Fibroblast of lung (primary cell): ENCODE measurements around the gene GRAMD4. TPM values are rescaled to one million over a fixed set of nuclear protein-coding genes. Genes with fewer than 3 reads are reported as not detected.

Experiments used
- DNase-seq, 2 donors: peaks; one replicate each; pipeline versions ENCODE4 v3.0.0 to v3.0.0-alpha.2; 2010; ENCODE audit warnings: low read depth in 2 of 2
- H2AFZ ChIP-seq: 2 replicates; pipeline ENCODE4 v1.5.1; 2012; ENCODE audit warnings: low read length, control low read depth, inconsistent platforms
- H3K27ac ChIP-seq: 2 replicates; pipeline ENCODE4 v1.5.1; 2011; ENCODE audit warnings: low read length, control low read depth; ENCODE audit not compliant: insufficient read depth
- H3K27me3 ChIP-seq: 2 replicates; pipeline ENCODE4 v1.5.1; 2011; ENCODE audit warnings: mild to moderate bottlenecking, low read length; ENCODE audit not compliant: control insufficient read depth, insufficient read depth
- H3K36me3 ChIP-seq: 2 replicates; pipeline ENCODE4 v1.5.1; 2011; ENCODE audit warnings: low read length; ENCODE audit not compliant: control insufficient read depth, insufficient read depth
- H3K4me1 ChIP-seq: 2 replicates; pipeline ENCODE4 v1.5.1; 2011; ENCODE audit warnings: low read length; ENCODE audit not compliant: control insufficient read depth, insufficient read depth; ENCODE audit errors: extremely low read depth
- H3K4me2 ChIP-seq: 2 replicates; pipeline ENCODE4 v1.5.1; 2011; ENCODE audit warnings: low read length, control low read depth; ENCODE audit not compliant: insufficient read depth; ENCODE audit errors: extremely low read depth
- H3K4me3 ChIP-seq, 4 experiments: fragments of 200-600 bp in 1 of 4; sonication (generic) in 1 of 4; replicated peaks in 1 of 4; 2 replicates each; pipeline ENCODE4 v1.5.1; 2011 to 2016; ENCODE audit warnings: low read length in 4 of 4, low read depth in 3 of 4, mild to moderate bottlenecking in 3 of 4, control low read depth in 2 of 4, inconsistent platforms in 1 of 4, mixed read lengths in 1 of 4; ENCODE audit not compliant: insufficient read depth in 1 of 4; ENCODE audit errors: control extremely low read depth in 1 of 4
- H3K79me2 ChIP-seq: 2 replicates; pipeline ENCODE4 v1.5.1; 2012; ENCODE audit warnings: mild to moderate bottlenecking, low read length, inconsistent platforms; ENCODE audit not compliant: control insufficient read depth, insufficient read depth
- H3K9ac ChIP-seq: 2 replicates; pipeline ENCODE4 v1.5.1; 2011; ENCODE audit warnings: mild to moderate bottlenecking, low read length, control low read depth; ENCODE audit not compliant: insufficient read depth
- H3K9me3 ChIP-seq: 2 replicates; pipeline ENCODE4 v1.5.1; 2012; ENCODE audit warnings: low read depth, low read length; ENCODE audit not compliant: control insufficient read depth, insufficient read depth
- H4K20me1 ChIP-seq: 2 replicates; pipeline ENCODE4 v1.5.1; 2011; ENCODE audit warnings: low read length; ENCODE audit not compliant: control insufficient read depth, insufficient read depth; ENCODE audit errors: extremely low read depth
- CTCF ChIP-seq, 2 donors: IDR thresholded peaks in 1 of 2; conservative IDR thresholded peaks in 1 of 2; 1 replicate in 1 of 2; 2 replicates in 1 of 2; pipeline ENCODE4 v1.5.1; 2011 to 2012; ENCODE audit warnings: low read length in 2 of 2, control low read depth in 1 of 2, inconsistent platforms in 1 of 2, low read depth in 1 of 2, mild to moderate bottlenecking in 1 of 2
- EZH2 ChIP-seq: IDR thresholded peaks from 2 replicates; pipeline ENCODE4 v1.5.1; 2012; ENCODE audit warnings: low read length, control low read depth, mild to moderate bottlenecking; ENCODE audit errors: missing control alignments
- polyA plus RNA-seq, 2 donors: library from polyadenylated mRNA; depleted of rRNA in 1 of 2; stranded (reverse) in 1 of 2; unstranded in 1 of 2; fragments of >200 nt; gene quantifications; 2 replicates each; pipeline ENCODE4 v1.2.1, GENCODE V29; 2011 to 2012; ENCODE audit warnings: missing spikeins in 1 of 2
- total RNA-seq: library from RNA; depleted of rRNA; stranded (reverse); fragments of >200 nt; gene quantifications from 2 replicates; pipeline ENCODE4 v1.2.1, GENCODE V29; 2014

The GRAMD4 gene
- total and polyA plus RNA-seq, 2 donors (not counting 1 experiment from before 2014, with no cell fraction given): 7.5 to 37.3 TPM

- H3K4me2 ChIP-seq: no peak overlapping the region
- H3K27ac ChIP-seq: no peak overlapping the region
- no peak overlapping the region for H3K4me3 ChIP-seq
- H3K36me3 ChIP-seq: no peaks in the 10 kb centered on the region
- H2AFZ ChIP-seq: no peak overlapping the region
- H3K9me3 ChIP-seq: no peaks in the 10 kb centered on the region
- no peak for DNase-seq
- H3K27me3 ChIP-seq: no peaks in the 10 kb centered on the region
- H3K79me2 ChIP-seq: no peaks in the 10 kb centered on the region
- H3K9ac ChIP-seq: no peak overlapping the region
- TF ChIP-seq CTCF (conservative IDR thresholded peaks at IDR 0.05 in 1 of 2, IDR thresholded peaks at IDR 0.05 in 1 of 2; ENCODE audit: low read depth in 1 of 2, low read length in 2 of 2): no peak
- TF ChIP-seq EZH2: no peak
- no peaks in the 10 kb centered on the region for H4K20me1 ChIP-seq
- H3K4me1 ChIP-seq: peaks cover 3% of the 10 kb centered on the region
Observed at GRCh38 chr22:46677323-46678002, 57.3 kb downstream of the GRAMD4 start.

- no peak for DNase-seq
- no peaks in the 10 kb centered on the region for H3K9me3 ChIP-seq
- no peak overlapping the region for H2AFZ ChIP-seq
- no peaks in the 10 kb centered on the region for H4K20me1 ChIP-seq
- H3K4me3 ChIP-seq: no peak overlapping the region
- H3K9ac ChIP-seq: no peak overlapping the region
- no peak overlapping the region for H3K4me2 ChIP-seq
- TF ChIP-seq CTCF (conservative IDR thresholded peaks at IDR 0.05 in 1 of 2, IDR thresholded peaks at IDR 0.05 in 1 of 2; ENCODE audit: low read depth in 1 of 2, low read length in 2 of 2) (no peak), EZH2 (no peak)
- H3K27ac ChIP-seq: no peak overlapping the region
- peaks cover 3% of the 10 kb centered on the region for H3K4me1 ChIP-seq
- H3K79me2 ChIP-seq: no peaks in the 10 kb centered on the region
- H3K27me3 ChIP-seq: no peaks in the 10 kb centered on the region
- H3K36me3 ChIP-seq: no peaks in the 10 kb centered on the region
Observed at GRCh38 chr22:46678003-46678657, 57.9 kb downstream of the GRAMD4 start.

- Histone ChIP-seq H3K4me3 (no peak overlapping the region), H3K4me1 (peaks cover 3% of the 10 kb centered on the region), H3K4me2 (peak overlapping the region; percentile 44), H3K27ac (no peak overlapping the region), H3K79me2 (no peaks in the 10 kb centered on the region), H3K9ac (no peak overlapping the region), H2AFZ (no peak overlapping the region), H3K27me3 (no peaks in the 10 kb centered on the region), H4K20me1 (no peaks in the 10 kb centered on the region), H3K36me3 (no peaks in the 10 kb centered on the region), H3K9me3 (no peaks in the 10 kb centered on the region)
- DNase-seq: peak in 1 of 2 donors; percentile 83
- TF ChIP-seq CTCF (conservative IDR thresholded peaks at IDR 0.05 in 1 of 2, IDR thresholded peaks at IDR 0.05 in 1 of 2; ENCODE audit: low read depth in 1 of 2, low read length in 2 of 2) (no peak), EZH2 (no peak)
Observed at GRCh38 chr22:46678785-46679700, 58.9 kb downstream of the GRAMD4 start.
